ENCODE measurements around the gene LAMTOR3.

DNA sequence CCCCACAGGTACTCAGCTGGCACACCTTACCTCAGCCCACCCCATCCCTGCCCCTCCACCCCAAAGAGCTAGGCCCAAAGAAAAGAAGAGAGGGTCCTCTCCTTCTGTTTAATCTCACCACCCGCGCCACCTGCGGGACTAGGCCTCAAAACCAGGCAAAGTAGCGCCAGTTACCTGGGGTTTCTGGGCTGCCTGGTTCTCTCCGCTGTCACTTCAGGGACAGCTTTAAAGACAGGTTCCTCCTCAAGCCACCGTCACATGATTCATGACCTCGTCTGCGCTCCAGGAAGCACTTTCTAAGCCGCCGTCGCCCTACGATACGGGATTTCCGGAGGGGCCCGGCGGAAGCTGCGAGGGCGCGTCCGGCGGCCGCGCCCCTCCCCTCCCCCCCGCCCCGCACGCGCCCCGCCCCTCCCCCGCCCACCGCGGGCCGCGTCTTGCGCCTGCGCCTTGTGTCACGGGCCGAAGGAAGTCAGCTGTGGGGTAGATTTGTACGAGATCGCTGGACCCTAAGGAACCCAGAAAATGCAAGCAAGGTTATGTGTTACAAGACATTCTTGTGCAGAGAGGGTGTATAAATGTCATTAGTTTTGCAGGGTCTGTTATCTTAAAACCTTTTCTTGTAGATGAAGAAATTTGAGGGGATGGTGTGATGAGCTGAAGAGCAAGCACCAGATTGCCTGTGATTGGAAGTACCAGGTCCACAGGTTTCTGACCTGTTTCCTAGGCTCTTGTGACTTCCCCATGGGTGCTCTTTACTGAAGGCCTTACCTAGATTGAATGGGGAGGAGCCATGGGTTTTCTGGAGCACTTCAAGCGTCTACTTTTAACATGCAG, at the start of gene LAMTOR3:
- TF ChIP-seq, protein P1, sequence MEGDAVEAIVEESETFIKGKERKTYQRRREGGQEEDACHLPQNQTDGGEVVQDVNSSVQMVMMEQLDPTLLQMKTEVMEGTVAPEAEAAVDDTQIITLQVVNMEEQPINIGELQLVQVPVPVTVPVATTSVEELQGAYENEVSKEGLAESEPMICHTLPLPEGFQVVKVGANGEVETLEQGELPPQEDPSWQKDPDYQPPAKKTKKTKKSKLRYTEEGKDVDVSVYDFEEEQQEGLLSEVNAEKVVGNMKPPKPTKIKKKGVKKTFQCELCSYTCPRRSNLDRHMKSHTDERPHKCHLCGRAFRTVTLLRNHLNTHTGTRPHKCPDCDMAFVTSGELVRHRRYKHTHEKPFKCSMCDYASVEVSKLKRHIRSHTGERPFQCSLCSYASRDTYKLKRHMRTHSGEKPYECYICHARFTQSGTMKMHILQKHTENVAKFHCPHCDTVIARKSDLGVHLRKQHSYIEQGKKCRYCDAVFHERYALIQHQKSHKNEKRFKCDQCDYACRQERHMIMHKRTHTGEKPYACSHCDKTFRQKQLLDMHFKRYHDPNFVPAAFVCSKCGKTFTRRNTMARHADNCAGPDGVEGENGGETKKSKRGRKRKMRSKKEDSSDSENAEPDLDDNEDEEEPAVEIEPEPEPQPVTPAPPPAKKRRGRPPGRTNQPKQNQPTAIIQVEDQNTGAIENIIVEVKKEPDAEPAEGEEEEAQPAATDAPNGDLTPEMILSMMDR (IDR thresholded peaks at IDR 0.05; ENCODE audit: low read length) = no peak
- TF ChIP-seq EZH2 (optimal IDR thresholded peaks at IDR 0.05; ENCODE audit: low read depth, low read length) (no peak), EZH2phosphoT487 (IDR thresholded peaks at IDR 0.05; ENCODE audit: low read length) (no peak)
